Endodermal cell (in vitro differentiated cells): Measurements from ENCODE around the gene CTNND2. TPM values are rescaled to one million over a fixed set of nuclear protein-coding genes. Genes with fewer than 3 reads are reported as not detected.

Experiments used
- DNase-seq: peaks from one replicate; pipeline ENCODE4 v3.0.0-alpha.2; 2017
- H3K27ac ChIP-seq: 2 replicates; pipeline ENCODE4 v1.5.1; 2013; ENCODE audit warnings: mild to moderate bottlenecking, low read depth, low read length, moderate library complexity
- H3K27me3 ChIP-seq: 2 replicates; pipeline ENCODE4 v1.6.1; 2013; ENCODE audit warnings: mild to moderate bottlenecking, low read length, moderate library complexity; ENCODE audit not compliant: insufficient read depth, control insufficient read depth, poor library complexity, severe bottlenecking
- H3K36me3 ChIP-seq: 2 replicates; pipeline ENCODE4 v1.7.0; 2013; ENCODE audit warnings: mild to moderate bottlenecking, low read length, moderate library complexity; ENCODE audit not compliant: control insufficient read depth, insufficient read depth
- H3K4me1 ChIP-seq: one replicate; pipeline ENCODE4 v1.7.0; 2013; ENCODE audit warnings: low read length; ENCODE audit not compliant: control insufficient read depth, insufficient read depth
- H3K4me3 ChIP-seq: 2 replicates; pipeline ENCODE4 v1.5.1; 2013; ENCODE audit warnings: mild to moderate bottlenecking, low read length, moderate library complexity
- H3K9ac ChIP-seq: 2 replicates; pipeline ENCODE4 v1.6.1; 2013; ENCODE audit warnings: mild to moderate bottlenecking, low read length, moderate library complexity; ENCODE audit not compliant: poor library complexity, severe bottlenecking; ENCODE audit errors: extremely low read depth
- H3K9me3 ChIP-seq: 2 replicates; pipeline ENCODE4 v1.6.1; 2013; ENCODE audit warnings: mild to moderate bottlenecking, low read length, moderate library complexity; ENCODE audit not compliant: control insufficient read depth
- H3K27ac Mint-ChIP-seq: 2 replicates; pipeline ENCODE4 v1.8.0; 2020; ENCODE audit warnings: mixed read lengths
- H3K27me3 Mint-ChIP-seq: 2 replicates; pipeline ENCODE4 v1.8.0; 2021; ENCODE audit warnings: mild to moderate bottlenecking, mixed read lengths; ENCODE audit not compliant: insufficient read depth
- H3K36me3 Mint-ChIP-seq: 2 replicates; pipeline ENCODE4 v1.8.0; 2020; ENCODE audit warnings: low read depth, mixed read lengths
- H3K4me1 Mint-ChIP-seq: 2 replicates; pipeline ENCODE4 v1.8.0; 2020; ENCODE audit warnings: mixed read lengths
- H3K4me3 Mint-ChIP-seq: 2 replicates; pipeline ENCODE4 v1.8.0; 2020; ENCODE audit warnings: mild to moderate bottlenecking, moderate library complexity, mixed read lengths
- H3K9me3 Mint-ChIP-seq: 2 replicates; pipeline ENCODE4 v1.8.0; 2020; ENCODE audit warnings: mild to moderate bottlenecking, mixed read lengths
- CTCF ChIP-seq: fragments of 200-600 bp; sonication (generic); conservative IDR thresholded peaks from 2 replicates; pipeline ENCODE4 v1.5.0; 2021; ENCODE audit warnings: antibody characterized with exemption, mild to moderate bottlenecking
- WGBS, 2 experiments: methylation state at CpG; one replicate each; pipeline versions ENCODE4 v1.1.5 to v1.1.7; 2013; ENCODE audit warnings: missing lambda C conversion rate in 2 of 2, mixed read lengths in 1 of 2; ENCODE audit not compliant: insufficient coverage in 1 of 2, insufficient read length in 1 of 2; 5-methylcytosine and 5-hydroxymethylcytosine counted together
- total RNA-seq, 2 donors: library from RNA; stranded (reverse); fragmentation: NEBNext Ultra II Directional in 1 of 2; extraction: Animal tissue kit (Norgen Biotek cat#: 25700) in 1 of 2; gene quantifications; 2 replicates in 1 of 2; 3 replicates in 1 of 2; pipeline ENCODE4 v1.2.1, GENCODE V29; 2021

The CTNND2 gene
- total RNA-seq, 2 donors from 2014 or later: 6.5 to 10.3 TPM

GRCh38 chr5:11734369-11734768, 169.9 kb downstream of the CTNND2 start:
- H3K4me1 ChIP-seq: peaks cover 10% of the 10 kb centered on the region
- no peaks in the 10 kb centered on the region for H3K9me3 ChIP-seq
- Mint-ChIP-seq H3K9me3 (no peaks in the 10 kb centered on the region), H3K27me3 (no peaks in the 10 kb centered on the region), H3K27ac (no peak overlapping the region), H3K4me1 (peaks cover 14% of the 10 kb centered on the region), H3K4me3 (no peak overlapping the region), H3K36me3 (no peaks in the 10 kb centered on the region)
- 88% methylated on average over 1 of the region's 1 CpG; no CpG with 5 or more reads in 1 of the 2 experiments for WGBS, 2 experiments
- no peak overlapping the region for H3K27ac ChIP-seq
- no peak overlapping the region for H3K4me3 ChIP-seq
- H3K27me3 ChIP-seq: no peaks in the 10 kb centered on the region
- H3K9ac ChIP-seq: no peak overlapping the region
- DNase-seq: no peak
- no peak for TF ChIP-seq CTCF
- H3K36me3 ChIP-seq: no peaks in the 10 kb centered on the region

GRCh38 chr5:11733840-11734192, 170.4 kb downstream of the CTNND2 start:
- H3K4me3 Mint-ChIP-seq: no peak overlapping the region
- 92 to 95% methylated on average over 2 to 4 of the region's 4 CpGs for WGBS, 2 experiments
- Histone ChIP-seq H3K9ac (no peak overlapping the region), H3K27ac (no peak overlapping the region), H3K4me1 (peaks cover 10% of the 10 kb centered on the region), H3K36me3 (no peaks in the 10 kb centered on the region), H3K27me3 (no peaks in the 10 kb centered on the region), H3K9me3 (no peaks in the 10 kb centered on the region), H3K4me3 (no peak overlapping the region)
- DNase-seq: no peak
- peaks cover 14% of the 10 kb centered on the region for H3K4me1 Mint-ChIP-seq
- no peaks in the 10 kb centered on the region for H3K36me3 Mint-ChIP-seq
- H3K9me3 Mint-ChIP-seq: no peaks in the 10 kb centered on the region
- H3K27ac Mint-ChIP-seq: no peak overlapping the region
- TF ChIP-seq CTCF: no peak
- H3K27me3 Mint-ChIP-seq: no peaks in the 10 kb centered on the region

GRCh38 chr5:11733185-11733839, 170.9 kb downstream of the CTNND2 start:
- Histone ChIP-seq H3K4me3 (no peak overlapping the region), H3K4me1 (peaks cover 10% of the 10 kb centered on the region), H3K27me3 (no peaks in the 10 kb centered on the region), H3K27ac (no peak overlapping the region), H3K9ac (no peak overlapping the region), H3K9me3 (no peaks in the 10 kb centered on the region), H3K36me3 (no peaks in the 10 kb centered on the region)
- Mint-ChIP-seq H3K9me3 (no peaks in the 10 kb centered on the region), H3K27ac (no peak overlapping the region), H3K4me3 (no peak overlapping the region), H3K4me1 (peaks cover 14% of the 10 kb centered on the region), H3K27me3 (no peaks in the 10 kb centered on the region), H3K36me3 (no peaks in the 10 kb centered on the region)
- no peak for DNase-seq
- no peak for TF ChIP-seq CTCF
- 84 to 100% methylated on average over 1 to 2 of the region's 2 CpGs for WGBS, 2 experiments
